ENCODE data around the gene SARNP. TPM values are rescaled to one million over a fixed set of nuclear protein-coding genes. Genes with fewer than 3 reads are reported as not detected.

Gene SARNP
- total RNA-seq, 2 experiments from 2014 or later = 86.1 to 92.0 TPM

DNA sequence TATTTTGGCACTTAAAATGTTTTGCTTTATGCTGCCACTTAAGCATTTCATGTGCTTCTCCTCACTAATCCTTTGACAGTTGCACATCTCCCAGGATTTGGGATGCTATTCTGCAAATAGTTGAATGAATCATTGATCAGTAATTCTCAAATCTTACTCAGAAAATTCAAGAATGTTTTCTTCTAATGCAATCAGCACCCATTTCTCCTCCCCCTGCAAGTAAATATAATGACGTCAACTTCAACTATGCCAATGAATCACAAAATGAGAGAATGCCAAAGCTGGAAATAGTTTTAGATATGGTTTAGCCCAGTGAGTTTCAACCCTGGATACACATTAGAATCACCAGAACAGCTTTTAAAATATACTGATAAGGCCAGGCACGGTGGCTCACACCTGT is 103.8 kb downstream of the SARNP start:
- Histone ChIP-seq H3K9me3 (ENCODE audit: low read length) (no peaks in the 10 kb centered on the region), H3K4me1 (ENCODE audit: insufficient read depth, low read length, poor library complexity, severe bottlenecking) (peaks cover 29% of the 10 kb centered on the region), H2AFZ (ENCODE audit: low read length) (no peak overlapping the region), H4K20me1 (ENCODE audit: insufficient read depth, low read length) (no peaks in the 10 kb centered on the region), H3K27ac (ENCODE audit: low read depth, low read length, poor library complexity, severe bottlenecking) (no peak overlapping the region), H3K36me3 (ENCODE audit: insufficient read depth, low read length) (peaks cover 2% of the 10 kb centered on the region; the same call in 1 of the 2 replicates), H3K4me2 (ENCODE audit: low read length) (no peak overlapping the region), H3K9me2 (ENCODE audit: insufficient read depth, low read length) (no peaks in the 10 kb centered on the region), H3K79me2 (ENCODE audit: insufficient read depth, low read depth, low read length) (peaks cover 16% of the 10 kb centered on the region; the same call in 1 of the 2 replicates), H3K4me3 (ENCODE audit: low read depth, low read length, poor library complexity, severe bottlenecking) (no peak overlapping the region)
- DNase-seq (ENCODE audit: low spot score) = no peak
- BruUV-seq (replicated peaks) = no TSS peak
- intact Hi-C loops (cut with micrococcal nuclease; ENCODE audit: unreplicated experiment) = no loop called here
- ChIA-PET CTCF (ENCODE audit: unreplicated experiment) (no interaction called here), POLR2A (no interaction called here)
- no peak for TF ChIP-seq EZH2phosphoT487 (IDR thresholded peaks at IDR 0.05; ENCODE audit: borderline replicate concordance, low read depth, low read length)
- TF ChIP-seq, protein P1, sequence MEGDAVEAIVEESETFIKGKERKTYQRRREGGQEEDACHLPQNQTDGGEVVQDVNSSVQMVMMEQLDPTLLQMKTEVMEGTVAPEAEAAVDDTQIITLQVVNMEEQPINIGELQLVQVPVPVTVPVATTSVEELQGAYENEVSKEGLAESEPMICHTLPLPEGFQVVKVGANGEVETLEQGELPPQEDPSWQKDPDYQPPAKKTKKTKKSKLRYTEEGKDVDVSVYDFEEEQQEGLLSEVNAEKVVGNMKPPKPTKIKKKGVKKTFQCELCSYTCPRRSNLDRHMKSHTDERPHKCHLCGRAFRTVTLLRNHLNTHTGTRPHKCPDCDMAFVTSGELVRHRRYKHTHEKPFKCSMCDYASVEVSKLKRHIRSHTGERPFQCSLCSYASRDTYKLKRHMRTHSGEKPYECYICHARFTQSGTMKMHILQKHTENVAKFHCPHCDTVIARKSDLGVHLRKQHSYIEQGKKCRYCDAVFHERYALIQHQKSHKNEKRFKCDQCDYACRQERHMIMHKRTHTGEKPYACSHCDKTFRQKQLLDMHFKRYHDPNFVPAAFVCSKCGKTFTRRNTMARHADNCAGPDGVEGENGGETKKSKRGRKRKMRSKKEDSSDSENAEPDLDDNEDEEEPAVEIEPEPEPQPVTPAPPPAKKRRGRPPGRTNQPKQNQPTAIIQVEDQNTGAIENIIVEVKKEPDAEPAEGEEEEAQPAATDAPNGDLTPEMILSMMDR (conservative IDR thresholded peaks at IDR 0.05; ENCODE audit: low read length) = no peak

DNA sequence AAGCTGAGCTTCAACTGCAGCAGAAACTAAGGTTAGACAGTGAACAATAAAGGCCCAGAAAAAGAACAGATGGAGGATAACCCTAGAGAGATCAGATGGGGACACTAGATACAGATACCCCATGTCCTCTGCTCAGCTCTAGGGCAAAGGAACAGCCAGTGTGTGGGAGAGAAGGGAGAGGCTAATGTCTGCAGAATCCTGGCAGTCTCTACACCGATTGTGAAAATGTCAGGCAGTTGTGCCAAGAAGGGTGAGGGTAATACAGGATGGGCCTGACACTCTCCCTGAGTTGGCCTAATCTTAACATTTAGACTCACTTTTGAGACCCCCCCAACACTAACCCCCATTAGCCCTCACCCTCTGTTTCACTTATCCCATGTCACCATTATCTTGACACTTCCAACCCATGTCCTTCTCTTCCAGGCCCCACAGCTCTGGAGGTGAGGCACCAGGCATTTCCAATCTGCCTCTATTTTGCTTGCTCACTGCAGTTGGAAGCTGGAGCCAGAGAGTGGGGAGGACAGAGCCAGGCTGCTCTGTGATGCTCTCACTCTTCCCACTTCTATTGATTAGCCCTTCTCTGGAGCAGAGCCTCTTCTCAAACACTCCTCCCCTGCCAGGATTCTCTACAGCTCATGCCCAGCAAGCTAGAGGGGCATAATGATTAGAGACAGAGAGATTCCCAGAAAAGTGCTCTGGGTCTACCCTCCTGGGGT is 104.7 kb downstream of the SARNP start:
- BruUV-seq (replicated peaks) = no TSS peak
- POLR2A ChIA-PET = no interaction called here
- TF ChIP-seq, protein P1 (conservative IDR thresholded peaks at IDR 0.05; ENCODE audit: low read length) = no peak
- TF ChIP-seq EZH2phosphoT487 (IDR thresholded peaks at IDR 0.05; ENCODE audit: borderline replicate concordance, low read depth, low read length) = no peak

DNA sequence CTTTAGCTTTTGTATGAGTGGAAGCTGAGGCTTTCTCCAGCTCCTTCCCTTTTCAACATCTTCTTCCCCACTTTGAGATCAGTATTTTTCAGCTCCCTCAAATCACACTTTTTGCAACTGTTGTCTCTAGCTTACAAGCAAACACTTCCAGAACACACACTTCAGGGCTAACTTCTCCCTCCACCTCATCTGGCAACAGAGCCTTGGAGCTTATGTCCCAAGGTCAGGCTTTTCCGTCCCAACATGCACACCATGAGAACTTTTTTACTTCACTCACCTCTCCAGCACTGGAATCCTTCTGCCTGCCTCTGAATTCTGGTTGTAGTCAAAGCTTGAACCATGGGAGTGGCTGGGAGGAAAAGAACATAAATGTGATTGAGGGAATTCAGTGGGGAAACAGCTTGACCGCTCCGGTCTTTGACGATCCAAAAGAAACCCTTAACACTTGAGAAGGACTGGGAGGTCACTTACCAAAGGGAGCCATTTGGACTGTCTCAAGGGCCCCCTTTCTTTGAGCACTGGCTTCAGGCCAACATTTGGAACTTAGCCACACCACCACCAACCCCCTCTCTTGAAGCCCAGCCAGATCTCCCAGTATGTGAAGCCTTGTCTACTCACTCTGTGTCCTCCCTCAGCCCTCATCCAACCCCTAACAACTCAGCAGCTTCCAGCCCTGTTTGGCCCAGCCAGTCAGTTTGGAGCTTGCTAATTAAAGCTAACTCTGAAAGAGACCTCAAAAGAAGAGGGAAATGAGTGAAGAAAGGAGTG is 105.6 kb downstream of the SARNP start:
- H3K27ac ChIP-seq (ENCODE audit: low read depth, low read length, poor library complexity, severe bottlenecking) = no peak overlapping the region
- H4K20me1 ChIP-seq (ENCODE audit: insufficient read depth, low read length) = no peaks in the 10 kb centered on the region
- H3K79me2 ChIP-seq (ENCODE audit: insufficient read depth, low read depth, low read length) = peaks cover 5% of the 10 kb centered on the region; the same call in 1 of the 2 replicates
- H3K9me3 ChIP-seq (ENCODE audit: low read length) = no peaks in the 10 kb centered on the region
- intact Hi-C loops (cut with micrococcal nuclease; ENCODE audit: unreplicated experiment) = no loop called here
- no peaks in the 10 kb centered on the region for H3K9me2 ChIP-seq (ENCODE audit: insufficient read depth, low read length)
- no TSS peak for BruUV-seq (replicated peaks)
- H2AFZ ChIP-seq (ENCODE audit: low read length) = no peak overlapping the region
- no peak overlapping the region for H3K4me2 ChIP-seq (ENCODE audit: low read length)
- POLR2A ChIA-PET = no interaction called here
- DNase-seq (ENCODE audit: low spot score) = no peak
- CTCF ChIA-PET (ENCODE audit: unreplicated experiment) = no interaction called here
- no peak for TF ChIP-seq EZH2phosphoT487 (IDR thresholded peaks at IDR 0.05; ENCODE audit: borderline replicate concordance, low read depth, low read length)
- TF ChIP-seq, protein P1 (conservative IDR thresholded peaks at IDR 0.05; ENCODE audit: low read length) = no peak
- no peaks in the 10 kb centered on the region for H3K36me3 ChIP-seq (ENCODE audit: insufficient read depth, low read length)
- H3K4me3 ChIP-seq (ENCODE audit: low read depth, low read length, poor library complexity, severe bottlenecking) = no peak overlapping the region
- peaks cover 18% of the 10 kb centered on the region for H3K4me1 ChIP-seq (ENCODE audit: insufficient read depth, low read length, poor library complexity, severe bottlenecking)

More for the DNA sequence above, 104.7 kb downstream of the SARNP start:
- Histone ChIP-seq H3K27ac (ENCODE audit: low read depth, low read length, poor library complexity, severe bottlenecking) (no peak overlapping the region), H3K4me2 (ENCODE audit: low read length) (no peak overlapping the region), H2AFZ (ENCODE audit: low read length) (no peak overlapping the region), H3K4me1 (ENCODE audit: insufficient read depth, low read length, poor library complexity, severe bottlenecking) (peaks cover 27% of the 10 kb centered on the region), H4K20me1 (ENCODE audit: insufficient read depth, low read length) (no peaks in the 10 kb centered on the region), H3K36me3 (ENCODE audit: insufficient read depth, low read length) (no peaks in the 10 kb centered on the region), H3K79me2 (ENCODE audit: insufficient read depth, low read depth, low read length) (peaks cover 14% of the 10 kb centered on the region; the same call in 1 of the 2 replicates), H3K9me3 (ENCODE audit: low read length) (no peaks in the 10 kb centered on the region), H3K9me2 (ENCODE audit: insufficient read depth, low read length) (no peaks in the 10 kb centered on the region), H3K4me3 (ENCODE audit: low read depth, low read length, poor library complexity, severe bottlenecking) (no peak overlapping the region)
- intact Hi-C loops (cut with micrococcal nuclease; ENCODE audit: unreplicated experiment) = no loop called here
- CTCF ChIA-PET (ENCODE audit: unreplicated experiment) = no interaction called here
- DNase-seq (ENCODE audit: low spot score) = no peak
